COR-L47 (cell line): ENCODE data around the gene ARL13B.
A peak's percentile ranks its signal among the peaks of the same experiment; 100 is the strongest.
"Not testable (repeated sequence)": the region's sequence is repeated elsewhere in the genome, so short reads cannot be mapped to it uniquely, and the experiment has no call there.

Source experiments
- DNase-seq: peaks from one replicate; lab custom pipeline; 2025; lab: John Stamatoyannopoulos, UW

Gene ARL13B

GRCh38 chr3:94001191-94001590, 21.2 kb downstream of the ARL13B start:
- no peak for DNase-seq

DNA sequence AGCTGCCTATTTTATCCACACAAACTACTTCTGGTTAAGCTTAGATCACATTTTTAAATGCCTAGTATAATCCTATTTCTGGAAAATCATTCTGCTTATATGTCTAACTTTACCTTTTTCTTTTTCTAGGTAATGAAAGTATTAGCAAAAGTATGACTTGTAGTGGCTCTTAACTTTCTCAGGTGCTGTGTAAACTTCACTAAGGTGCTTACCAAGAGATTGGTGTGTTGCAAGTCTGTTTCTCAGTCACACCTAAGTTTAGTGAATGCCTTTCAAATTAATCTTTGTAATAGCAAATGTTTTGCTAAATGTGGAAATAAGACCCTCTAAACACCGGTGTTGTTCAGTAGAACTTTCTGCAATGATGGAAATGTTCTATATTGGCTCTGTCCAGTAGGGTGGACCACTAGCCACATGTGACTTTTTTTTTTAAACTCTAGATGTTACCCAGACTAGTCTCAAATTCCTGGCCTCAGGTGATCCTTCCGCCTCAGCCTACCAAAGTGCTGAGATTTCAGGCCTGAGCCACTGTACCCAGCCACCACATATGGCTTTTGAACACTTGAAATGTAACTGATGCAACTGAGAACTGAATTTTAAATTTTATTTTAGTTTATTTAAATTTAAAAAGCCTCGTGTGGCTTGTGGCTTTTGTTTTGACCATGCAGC, 22.0 kb downstream of the ARL13B start:
- DNase-seq = no peak

DNA sequence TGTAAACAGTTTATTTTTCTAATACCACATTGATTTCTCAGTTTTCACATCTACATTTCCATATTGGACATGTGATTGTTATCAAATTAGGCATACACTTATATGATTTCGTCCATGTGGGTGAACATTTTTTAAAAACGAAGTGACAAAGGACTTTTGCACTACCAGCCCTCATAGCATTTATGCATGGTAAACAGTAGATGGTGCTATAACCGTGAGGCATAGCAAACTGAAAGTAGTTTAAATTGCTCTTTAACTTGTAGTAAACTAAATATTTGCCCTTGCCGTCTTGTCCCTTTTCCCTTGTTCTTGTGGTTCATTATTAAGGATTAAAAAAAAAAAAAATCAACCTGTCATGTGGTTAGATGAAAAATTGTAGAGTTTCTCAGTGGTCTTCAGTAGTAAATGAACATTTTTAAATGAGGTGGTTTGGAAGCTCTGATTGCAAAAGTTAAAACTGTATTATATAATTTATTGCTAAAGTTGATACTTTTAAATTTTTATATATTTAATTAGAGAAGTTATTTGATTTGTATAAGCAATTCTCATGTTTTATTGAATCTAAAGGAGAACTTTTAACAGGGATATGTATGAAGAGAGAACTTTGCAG, 24.5 kb downstream of the ARL13B start:
- peak; percentile 52 for DNase-seq

DNA sequence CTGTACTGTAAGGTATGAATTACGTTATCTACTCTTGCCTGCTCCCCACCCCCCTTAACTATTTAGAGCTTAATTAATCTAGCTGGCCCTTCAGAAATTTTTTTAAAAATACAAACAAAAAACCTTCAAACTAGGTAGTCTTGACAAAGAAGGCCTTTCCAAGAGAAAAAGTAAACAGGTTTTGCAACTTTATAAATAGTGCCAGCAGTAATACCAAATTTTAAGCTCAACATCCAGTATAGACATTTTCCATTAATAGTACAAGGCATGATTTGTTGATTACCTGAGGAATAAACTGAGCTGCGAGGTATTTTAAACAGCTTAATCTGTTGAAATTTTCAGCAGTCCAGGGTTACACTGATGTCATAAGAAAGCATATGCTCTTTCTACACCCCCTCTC, 28.3 kb downstream of the ARL13B start:
- DNase-seq = no peak

DNA sequence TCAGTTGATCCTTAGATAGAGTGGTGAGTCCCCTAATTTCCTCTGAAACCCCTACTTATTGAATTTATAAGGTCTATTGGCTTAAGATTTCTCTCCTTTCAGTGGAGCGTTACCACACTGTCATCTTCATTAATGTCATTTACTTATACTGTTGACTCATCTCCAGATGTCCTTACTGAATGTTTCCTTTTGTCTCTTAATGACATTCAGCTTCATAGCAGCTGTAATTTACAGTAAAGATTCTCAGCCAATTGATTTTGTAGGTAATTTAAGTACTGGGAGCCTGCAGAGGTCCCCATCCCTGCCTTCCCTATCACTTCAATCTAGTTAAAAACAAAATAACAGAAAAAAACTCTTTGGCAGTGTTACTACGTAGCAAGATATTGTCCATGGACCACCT, 29.7 kb downstream of the ARL13B start:
- DNase-seq = peak; percentile 77

- no peak for DNase-seq
These were observed 31.3 kb downstream of the ARL13B start for GRCh38 chr3:94011233-94011711.

GRCh38 chr3:94012185-94012584, 32.2 kb downstream of the ARL13B start:
- DNase-seq = no peak

DNA sequence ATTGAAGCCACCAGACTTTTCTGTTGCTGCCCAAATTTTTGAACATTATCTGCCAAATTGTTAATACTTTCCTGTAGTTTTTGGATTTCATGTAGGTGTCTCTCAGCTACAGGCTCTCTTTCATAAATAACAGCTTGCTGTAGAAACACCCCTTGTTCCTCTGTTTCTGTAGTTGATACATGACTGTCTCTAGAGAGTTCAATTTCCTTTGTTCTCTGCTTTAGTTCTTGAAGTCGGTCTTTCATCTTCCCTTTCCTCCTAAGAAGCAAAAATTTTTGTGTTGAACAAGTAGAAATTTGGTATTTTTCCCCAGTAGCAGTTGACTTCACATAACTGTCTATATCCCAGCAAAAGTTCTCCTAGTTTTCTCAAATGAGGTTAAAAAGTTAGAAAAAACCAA, 35.1 kb downstream of the ARL13B start:
- DNase-seq = no peak

DNA sequence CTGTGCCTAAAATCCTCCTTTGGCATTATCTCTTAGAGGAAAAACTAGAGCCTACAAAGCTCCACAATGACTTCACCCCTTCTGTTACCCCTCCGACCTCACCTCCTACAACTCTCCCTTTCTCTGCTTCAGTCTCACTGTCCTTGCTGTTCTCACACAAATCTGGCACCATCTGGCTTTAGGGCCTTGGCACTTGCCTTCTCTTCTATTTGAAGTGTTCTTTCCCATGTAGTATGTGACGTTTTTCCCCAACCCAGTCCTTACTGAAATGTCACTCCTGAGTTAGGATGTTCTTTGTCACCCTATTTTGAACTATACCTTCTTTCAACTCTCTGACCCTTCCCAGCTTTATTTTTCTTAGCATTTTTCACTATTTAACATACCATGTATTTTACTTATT, 39.7 kb downstream of the ARL13B start:
- DNase-seq = no peak

- no peak for DNase-seq
These were observed 40.3 kb downstream of the ARL13B start for GRCh38 chr3:94020293-94020692.

DNA sequence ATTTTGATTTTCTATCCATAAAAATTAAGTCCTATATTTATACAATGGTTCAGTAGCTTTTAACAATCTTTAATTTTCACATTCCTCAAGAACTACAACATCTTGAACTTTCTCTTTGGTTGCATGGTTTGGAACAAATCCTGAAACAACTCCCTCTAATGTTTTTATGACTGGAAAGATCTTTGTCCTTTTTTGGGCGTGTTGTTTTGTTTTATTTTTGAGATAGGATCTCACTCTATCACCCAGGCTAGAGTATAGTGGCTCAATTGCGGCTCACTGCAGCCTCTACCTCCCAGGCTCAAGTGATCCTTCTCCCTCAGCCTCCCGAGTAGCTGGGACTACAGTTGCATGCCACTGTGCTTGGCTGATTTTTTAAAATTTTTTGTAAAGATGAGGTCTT, 44.4 kb downstream of the ARL13B start:
- DNase-seq = no peak

DNA sequence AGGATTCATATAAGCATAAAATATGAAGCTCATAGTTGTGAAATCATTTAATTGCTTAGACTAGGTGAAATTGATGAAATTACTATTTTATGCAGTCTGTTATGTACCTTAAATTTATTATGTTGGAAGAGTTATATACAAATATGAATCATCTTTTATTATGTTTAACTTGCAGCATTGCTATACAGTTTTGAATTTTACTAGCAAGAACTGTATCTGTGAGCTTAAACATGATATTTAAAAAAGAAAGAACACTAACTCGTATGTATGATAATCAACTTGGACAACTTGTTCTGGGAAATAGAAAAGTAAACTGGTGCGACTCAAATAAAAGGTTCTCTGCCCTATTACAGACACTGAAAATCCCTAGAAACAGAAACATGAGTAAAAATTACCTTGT, 46.7 kb downstream of the ARL13B start:
- DNase-seq = no peak

DNA sequence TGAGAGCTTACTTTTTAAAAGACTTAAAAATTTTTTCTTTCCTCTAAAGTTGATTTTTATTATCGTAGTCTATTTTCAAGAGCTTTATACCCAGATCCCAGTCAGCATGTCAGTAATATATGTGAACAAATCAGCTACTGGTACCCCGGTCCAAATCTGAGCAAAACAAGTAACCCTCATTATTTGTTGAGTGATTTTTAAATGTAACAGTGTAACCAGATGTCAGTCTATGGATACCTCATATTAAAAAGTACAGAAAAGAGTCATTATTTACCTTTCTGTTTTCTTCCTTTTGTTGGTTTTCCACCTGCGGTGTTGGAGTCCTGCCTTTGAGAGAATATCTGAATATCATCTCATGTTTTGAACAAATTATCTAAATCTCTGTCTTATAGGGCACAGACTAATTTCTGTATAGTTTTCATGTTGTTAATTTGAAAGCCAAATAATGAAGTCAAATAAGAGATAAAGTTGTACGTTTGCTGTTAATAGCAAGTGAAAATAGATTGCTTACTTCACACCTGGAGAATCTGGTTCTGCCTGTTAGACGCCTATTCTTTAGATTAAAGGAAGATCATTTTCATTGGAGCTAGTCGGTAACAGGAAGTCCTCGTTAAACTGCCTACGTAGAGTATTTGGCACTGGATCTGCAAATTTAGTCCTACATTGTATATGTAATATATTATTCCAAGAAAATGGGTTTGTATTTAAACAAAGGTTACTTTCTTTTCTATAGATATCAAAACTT, 48.3 kb downstream of the ARL13B start, which contains the start of gene STX19:
Gene STX19 (minus strand): TSS at position 505 of the 745 bp plus-strand sequence. CDS start 13,328 bp downstream, outside the sequence.
- DNase-seq = peak; percentile 68

DNA sequence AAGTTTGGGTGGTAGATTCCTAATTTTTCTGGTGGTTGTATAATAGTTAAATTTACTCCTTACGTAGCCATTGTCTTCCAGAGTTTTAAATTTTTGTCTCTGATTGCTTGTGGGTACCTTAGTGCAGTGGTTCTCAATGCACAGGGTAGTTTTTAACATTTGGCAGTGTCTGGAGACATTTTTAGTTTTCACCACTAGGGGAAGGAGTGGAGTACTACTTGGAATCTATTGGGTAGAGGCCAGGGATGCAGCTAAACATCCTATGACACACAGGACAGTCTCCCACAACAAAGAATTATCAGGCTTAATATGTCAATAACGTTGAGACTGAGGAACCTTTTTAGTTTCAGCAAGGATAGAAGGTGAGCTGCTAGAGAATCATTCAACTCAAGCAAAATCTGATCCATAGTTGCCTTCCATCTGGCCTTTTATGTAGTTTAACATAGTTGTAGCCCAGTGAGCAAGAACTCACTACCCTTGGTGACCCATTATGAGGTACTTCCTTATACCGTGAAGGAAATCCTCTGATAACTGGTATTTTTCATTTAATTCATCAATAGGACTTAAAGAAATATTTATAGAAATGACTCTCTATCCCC, 57.1 kb downstream of the ARL13B start:
- peak; percentile 23 for DNase-seq

- DNase-seq = no peak
These were observed 63.3 kb downstream of the ARL13B start for GRCh38 chr3:94043285-94043684.

DNA sequence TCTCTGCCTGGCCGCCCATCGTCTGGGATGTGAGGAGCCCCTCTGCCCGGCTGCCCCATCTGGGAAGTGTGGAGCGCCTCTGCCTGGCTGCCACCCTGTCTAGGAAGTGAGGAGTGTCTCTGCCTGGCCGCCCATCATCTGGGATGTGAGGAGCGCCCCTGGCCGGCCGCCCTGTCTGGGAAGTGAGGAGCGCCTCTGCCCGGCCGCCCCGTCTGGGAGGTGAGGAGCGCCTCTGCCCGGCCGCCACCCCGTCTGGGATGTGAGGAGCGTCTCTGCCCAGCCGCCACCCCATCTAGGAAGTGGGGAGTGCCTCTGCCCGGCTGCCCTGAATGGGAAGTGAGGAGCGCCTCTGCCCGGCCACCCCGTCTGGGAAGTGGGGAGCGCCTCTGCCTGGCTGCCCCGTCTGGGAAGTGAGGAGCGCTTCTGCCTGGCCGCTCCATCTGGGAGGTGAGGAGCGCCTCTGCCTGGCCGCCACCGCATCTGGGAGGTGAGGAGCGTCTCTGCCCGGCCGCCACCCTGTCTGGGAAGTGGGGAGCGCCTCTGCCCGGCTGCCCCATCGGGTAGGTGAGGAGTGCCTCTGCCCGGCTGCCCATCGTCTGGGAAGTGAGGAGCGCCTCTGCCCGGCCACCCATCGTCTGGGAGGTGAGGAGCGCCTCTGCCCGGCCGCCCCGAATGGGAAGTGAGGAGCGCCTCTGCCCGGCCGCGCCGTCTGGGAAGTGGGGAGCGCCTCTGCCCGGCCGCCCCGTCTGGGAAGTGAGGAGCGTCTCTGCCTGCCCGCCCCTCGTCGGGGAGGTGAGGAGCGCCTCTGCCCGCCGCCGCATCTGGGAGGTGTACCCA, 64.4 kb downstream of the ARL13B start:
- not testable (repeated sequence) for DNase-seq

DNA sequence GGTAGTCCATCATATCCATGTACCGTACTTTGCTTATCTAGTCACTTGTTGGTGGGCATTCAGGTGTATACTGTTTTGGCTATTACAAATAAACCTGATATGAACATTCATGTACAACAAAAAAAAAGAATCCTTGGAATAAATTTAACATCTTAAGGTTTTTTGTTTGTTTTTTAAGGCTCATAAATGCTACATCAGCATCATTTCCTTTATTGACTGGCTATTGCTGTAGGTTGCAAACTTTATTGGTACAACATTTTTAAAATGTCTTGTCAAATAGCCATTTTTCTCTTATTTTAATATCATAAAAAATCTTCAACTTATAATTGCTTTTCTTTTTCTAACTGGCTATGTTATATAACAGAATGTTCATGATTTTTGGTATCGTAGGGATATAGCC, 66.6 kb downstream of the ARL13B start:
- no peak for DNase-seq

DNA sequence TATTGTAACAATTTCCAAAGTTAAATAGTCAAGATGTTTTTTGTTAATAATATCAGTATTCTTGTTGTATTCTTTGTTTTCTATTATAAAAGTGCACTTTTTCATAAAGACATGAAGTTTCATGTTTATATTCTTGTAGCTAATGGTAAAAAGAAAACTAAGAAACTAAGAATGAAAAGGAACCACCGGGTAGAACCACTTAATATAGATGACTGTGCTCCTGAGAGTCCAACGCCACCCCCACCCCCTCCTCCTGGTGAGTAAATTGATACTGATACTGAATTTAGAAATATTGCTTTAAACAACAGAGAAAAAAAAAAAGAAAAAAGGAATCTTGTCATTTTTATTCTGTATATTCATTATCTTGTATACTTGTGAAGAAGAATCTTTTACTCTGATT, 69.3 kb downstream of the ARL13B start:
- no peak for DNase-seq

DNA sequence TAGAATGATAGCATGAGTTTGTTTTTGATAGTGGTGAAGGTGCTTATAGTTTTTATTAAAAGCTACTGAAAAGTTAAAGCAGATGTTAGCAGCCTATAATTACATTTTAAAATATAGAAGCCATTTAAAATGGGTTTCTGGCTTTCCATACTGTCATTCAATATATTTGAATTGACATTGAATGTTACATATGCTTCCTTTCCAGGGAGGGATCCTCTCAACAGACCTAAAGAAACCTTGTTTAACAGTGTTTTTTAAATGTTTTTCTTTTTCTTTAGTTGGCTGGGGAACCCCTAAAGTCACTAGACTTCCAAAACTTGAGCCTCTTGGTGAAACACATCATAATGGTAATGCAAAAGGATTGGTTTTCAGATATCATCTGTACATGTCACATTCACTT, 70.6 kb downstream of the ARL13B start:
- DNase-seq = no peak

- DNase-seq = no peak
These were observed 81.3 kb downstream of the ARL13B start for GRCh38 chr3:94061297-94061696.

DNA sequence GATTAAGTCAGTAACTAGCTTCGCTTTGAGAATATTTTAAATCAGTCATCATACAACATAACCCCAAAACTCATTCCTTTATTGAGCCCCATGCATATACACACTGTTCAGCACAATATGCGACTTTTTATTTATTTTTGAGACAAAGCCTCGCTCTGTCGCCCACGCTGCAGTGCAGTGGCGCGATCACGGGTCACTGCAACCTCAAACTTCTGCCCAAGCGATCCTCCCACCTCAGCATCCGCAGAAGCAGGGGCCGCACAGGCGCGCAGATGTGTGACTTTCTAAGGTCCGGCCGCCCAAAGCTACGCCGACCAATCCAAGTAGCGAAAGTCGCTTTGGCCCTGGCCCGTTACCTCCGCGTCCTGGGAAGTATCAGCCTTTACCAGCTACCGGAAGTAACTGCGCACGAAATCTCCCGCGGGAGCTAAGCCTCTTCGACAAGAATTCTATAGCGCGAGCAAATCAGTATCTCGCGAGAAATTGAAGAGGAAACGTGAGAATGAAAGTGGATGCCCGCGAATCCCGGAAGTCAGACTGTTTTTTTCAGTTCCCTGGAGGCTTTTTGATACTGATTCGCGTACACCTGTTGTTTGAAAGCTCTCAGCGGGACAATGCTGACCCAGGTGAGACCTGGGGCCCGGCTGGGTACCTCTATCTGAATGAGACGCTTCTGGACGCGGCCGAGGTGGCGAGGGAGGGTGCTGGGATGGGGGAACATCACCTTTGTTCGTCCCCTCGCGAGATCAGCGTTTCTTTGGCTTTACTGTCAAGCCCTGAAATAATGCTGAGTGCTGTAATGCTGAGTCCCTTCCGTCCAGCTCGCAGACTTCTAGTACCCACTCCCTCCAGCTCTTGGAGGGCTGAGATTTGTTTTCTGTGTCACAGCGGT, 82.8 kb downstream of the ARL13B start, which contains the start of the genes DHFR2 and NSUN3:
Gene DHFR2 (minus strand): TSS at position 404 of the 892 bp plus-strand sequence. CDS start 1,405 bp downstream, outside the sequence.
Gene NSUN3 (plus strand): TSS at position 549 of the 892 bp plus-strand sequence. CDS start 66 bp downstream, at position 615.
- peak; percentile 99 for DNase-seq
